GF-D8 (cell line): Measurements from ENCODE around the gene GCC1.

Source experiments
- DNase-seq: peaks from one replicate; lab custom pipeline; 2025; lab: John Stamatoyannopoulos, UW

The GCC1 gene

GRCh38 chr7:127585044-127585953, at the start of gene GCC1:
GCC1 (minus strand) TSS chr7:127585596; CDS start chr7:127585182, 414 bp downstream.
- peak; percentile 17 for DNase-seq

GRCh38 chr7:127632276-127632910, 47.0 kb upstream of the GCC1 start:
- DNase-seq, result no peak

GRCh38 chr7:127629268-127629854, 44.0 kb upstream of the GCC1 start:
- DNase-seq, result no peak

GRCh38 chr7:127628445-127628844, 43.0 kb upstream of the GCC1 start:
- DNase-seq, result no peak

- no peak for DNase-seq
These were observed 39.9 kb upstream of the GCC1 start for GRCh38 chr7:127625331-127625730.

GRCh38 chr7:127620406-127621233, 35.2 kb upstream of the GCC1 start:
- no peak for DNase-seq

DNA sequence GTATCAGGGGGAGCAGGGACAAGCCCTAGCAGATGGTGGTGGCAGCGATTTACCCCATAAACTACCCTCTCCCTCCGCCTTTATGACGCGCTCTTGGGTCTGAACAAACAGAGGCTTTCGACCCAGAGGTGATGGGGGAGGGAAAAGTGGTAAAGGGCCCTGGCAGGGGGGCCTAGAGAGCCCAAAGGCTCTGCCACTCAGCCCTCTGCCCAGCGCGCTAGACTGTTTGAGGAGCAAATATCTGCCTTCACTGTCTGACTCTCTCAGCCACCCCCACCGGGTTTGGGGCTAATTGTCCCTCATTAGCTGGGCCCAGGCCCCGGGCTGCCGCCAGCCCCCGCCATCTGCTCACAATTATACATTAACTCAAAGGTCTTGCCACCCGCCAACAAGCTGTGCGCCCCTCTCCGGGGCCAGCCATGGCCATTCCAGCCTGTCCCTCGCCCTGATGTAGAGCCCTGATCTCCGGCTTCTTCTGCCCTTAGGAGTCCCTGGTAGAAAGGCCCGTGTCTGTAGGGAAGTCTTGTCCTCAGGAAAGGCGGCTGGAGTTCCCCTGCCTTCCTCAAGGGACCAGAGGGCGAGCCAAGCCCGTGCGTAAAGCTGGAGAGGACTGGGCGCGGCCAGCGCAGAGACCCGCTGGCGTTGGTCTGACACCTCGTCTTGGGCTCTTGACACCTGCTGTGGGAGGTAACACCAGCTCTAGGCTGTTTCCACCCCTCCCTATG, 34.4 kb upstream of the GCC1 start:
- DNase-seq, result no peak

GRCh38 chr7:127618775-127619174, 33.4 kb upstream of the GCC1 start:
- no peak for DNase-seq

GRCh38 chr7:127618042-127618441, 32.6 kb upstream of the GCC1 start, which contains the start of gene PAX4:
PAX4 (minus strand) TSS chr7:127618142; CDS start chr7:127615928, 2,214 bp downstream.
- no peak for DNase-seq

- no peak for DNase-seq
These were observed 31.3 kb upstream of the GCC1 start for GRCh38 chr7:127616724-127617123.

DNA sequence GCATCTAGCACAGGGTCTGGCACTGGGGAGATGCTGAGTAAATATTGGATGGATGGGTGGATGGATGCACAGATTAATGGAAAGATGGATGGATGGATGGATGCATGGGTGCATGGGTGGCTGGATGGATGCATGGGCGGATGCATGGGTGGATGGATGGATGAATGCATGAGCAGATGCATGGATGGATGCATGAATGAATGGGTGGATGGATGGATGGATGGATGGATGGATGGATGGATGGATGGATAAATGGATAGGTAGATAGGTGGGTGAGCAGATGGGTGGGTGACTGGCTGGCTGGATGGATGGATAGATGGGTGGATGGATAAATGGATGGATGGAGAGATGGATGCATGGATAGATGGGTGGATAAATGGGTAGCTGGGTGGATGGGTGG, 26.9 kb upstream of the GCC1 start:
- DNase-seq, result no peak

DNA sequence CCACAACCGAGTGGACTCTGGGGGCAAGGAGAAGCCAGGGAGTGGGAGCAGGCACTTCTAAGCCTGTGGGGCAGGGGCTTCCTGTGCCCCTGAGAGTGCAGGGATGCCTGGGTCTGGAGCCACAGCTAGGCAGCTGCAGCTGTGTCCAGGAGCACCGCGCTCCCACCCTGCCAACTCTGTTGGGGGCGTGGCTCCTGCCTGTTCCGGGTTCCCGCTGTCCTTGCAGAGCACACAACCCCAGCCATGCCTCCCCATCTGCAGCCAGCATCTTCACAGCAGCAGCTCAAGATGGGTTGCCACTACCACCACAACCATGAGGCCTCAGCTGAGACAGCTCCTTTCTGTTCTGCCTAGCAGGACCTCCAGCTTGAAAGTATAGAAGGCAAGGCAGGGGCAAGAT, 23.9 kb upstream of the GCC1 start:
- no peak for DNase-seq

- no peak for DNase-seq
These were observed 23.1 kb upstream of the GCC1 start for GRCh38 chr7:127608446-127608845.

- DNase-seq, result no peak
These were observed 15.5 kb upstream of the GCC1 start for GRCh38 chr7:127600885-127601284.

GRCh38 chr7:127598318-127598717, 12.9 kb upstream of the GCC1 start:
- DNase-seq, result no peak

GRCh38 chr7:127595737-127596136, 10.3 kb upstream of the GCC1 start:
- DNase-seq, result no peak

- peak; percentile 89 for DNase-seq
These were observed 9.1 kb upstream of the GCC1 start for GRCh38 chr7:127594490-127594889.

DNA sequence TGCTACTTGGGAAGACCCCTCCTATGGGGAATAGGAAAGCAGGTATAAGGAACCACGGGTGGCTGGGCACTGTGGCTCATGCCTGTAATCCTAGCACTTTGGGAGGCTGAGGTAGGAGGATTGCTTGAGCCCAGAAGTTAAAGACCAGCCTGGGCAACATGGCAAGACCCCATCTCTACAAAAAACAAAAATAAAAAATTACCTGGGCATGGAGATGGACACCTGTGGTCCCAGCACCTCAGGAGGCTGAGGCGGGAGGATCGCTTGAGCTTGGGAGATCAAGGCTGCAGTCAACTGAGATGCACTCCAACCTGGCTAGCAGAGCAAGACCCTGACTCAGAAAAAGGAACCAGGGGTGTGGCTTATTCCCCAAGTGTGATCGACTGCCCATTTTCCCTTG, 7.2 kb upstream of the GCC1 start:
- no peak for DNase-seq

DNA sequence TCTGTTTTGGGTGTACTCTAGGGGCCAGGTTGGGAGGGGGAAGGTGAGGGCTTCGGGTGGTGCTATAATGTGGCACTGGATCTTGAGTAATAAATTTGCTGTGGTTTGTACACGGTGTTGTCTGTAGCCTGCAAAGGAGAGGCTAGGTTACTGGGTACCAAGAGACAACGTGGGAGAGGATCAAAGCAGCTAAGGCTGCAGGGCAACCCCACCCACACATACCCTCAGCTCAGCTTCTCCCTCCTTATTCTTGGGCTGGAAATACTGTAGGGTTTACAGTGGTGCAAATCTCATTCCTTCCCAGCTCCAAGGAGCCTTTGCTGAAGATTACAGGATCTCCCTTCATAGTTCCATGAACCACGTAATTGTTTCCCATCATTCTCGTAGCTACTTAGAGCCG, 6.2 kb upstream of the GCC1 start:
- DNase-seq, result no peak

DNA sequence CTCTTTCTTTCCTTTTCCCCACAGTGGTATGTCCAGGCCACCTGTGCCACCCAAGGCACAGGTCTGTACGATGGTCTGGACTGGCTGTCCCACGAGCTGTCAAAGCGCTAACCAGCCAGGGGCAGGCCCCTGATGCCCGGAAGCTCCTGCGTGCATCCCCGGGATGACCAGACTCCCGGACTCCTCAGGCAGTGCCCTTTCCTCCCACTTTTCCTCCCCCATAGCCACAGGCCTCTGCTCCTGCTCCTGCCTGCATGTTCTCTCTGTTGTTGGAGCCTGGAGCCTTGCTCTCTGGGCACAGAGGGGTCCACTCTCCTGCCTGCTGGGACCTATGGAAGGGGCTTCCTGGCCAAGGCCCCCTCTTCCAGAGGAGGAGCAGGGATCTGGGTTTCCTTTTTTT, 5.8 kb upstream of the GCC1 start:
- DNase-seq, result no peak

- no peak for DNase-seq
These were observed 4.5 kb upstream of the GCC1 start for GRCh38 chr7:127589896-127590295.
